ENCODE results near the gene CISTR.
"Not testable (repeated sequence)": the region's sequence is repeated elsewhere in the genome, so short reads cannot be mapped to it uniquely, and the experiment has no call there.

The CISTR gene

DNA sequence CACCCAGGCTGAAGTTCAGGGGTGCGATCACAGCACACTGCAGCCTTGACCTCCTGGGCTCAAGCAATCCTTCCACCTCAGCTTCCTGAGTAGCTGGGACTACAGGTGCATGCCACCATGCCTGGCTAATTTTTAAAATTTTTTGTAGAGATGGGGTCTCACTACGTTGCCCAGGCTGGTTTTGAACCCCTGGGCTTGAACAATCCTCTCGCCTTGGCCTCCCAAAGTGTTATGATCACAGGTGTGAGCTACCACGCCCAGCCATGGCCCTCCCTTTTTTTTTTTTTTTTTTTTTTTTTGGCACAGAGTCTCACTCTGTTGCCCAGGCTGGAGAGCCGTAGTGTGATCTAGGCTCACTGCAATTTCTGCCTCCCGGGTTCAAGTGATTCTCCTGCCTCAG, 33.2 kb downstream of the CISTR start:
- DNase-seq, result not testable (repeated sequence)

DNA sequence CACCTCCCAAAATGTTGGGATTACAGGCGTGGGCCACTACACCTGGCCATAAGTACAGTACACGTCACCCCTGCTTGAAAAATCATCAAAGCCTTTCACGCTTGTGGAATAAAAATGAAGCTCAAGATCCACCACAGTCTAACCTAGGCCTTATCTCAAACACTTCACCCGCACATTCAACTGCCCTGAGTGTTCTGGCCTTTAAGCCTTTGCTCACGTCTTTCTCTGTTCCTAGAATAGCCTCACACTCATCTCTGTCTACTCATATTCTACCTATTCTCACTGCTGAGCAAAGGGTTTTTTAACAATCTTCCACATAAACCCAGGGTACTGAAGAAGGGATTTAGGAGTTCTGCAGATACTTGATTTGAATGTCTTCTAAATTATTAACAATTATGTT, 34.5 kb downstream of the CISTR start:
- no peak for DNase-seq

DNA sequence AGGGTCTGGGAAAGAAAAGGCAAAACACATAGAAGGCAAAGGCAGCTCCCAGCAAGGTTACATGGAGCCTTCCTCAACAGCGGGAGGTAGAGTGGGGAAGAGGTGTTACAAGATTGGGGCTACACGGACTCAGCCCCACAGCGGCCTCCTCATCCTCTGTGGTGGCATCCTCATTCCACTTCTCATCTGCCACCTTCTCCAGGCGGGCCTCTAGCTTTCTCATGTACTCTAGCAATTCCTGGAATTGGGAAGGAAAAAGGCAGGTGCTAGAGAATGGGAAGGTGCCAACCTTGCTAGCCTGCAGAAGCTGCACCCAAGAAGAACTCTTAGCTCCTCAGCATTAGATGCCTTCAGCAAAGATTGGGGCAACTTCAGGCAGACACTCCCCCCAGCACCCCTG, 37.8 kb downstream of the CISTR start:
- DNase-seq, result no peak

DNA sequence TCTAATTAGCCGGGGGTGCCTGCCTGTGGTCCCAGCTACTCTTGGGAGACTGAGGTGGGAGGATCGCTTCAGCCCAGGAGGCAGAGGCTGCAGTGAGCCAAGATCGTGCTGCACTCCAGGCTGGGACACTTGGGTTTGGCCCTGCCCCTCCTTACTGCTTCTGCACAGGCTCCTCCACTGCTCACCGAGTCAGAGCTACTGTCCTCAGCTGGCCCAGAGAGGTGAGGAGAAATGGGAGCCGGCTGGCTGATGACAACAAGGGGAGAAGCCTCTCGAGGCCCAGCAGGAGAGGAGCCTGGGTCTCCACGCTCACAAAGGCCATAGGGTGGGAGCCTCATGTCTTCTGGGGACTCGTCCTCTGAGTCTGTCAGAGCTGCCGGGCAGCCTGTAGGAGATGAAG, 38.3 kb downstream of the CISTR start:
- DNase-seq, result no peak

DNA sequence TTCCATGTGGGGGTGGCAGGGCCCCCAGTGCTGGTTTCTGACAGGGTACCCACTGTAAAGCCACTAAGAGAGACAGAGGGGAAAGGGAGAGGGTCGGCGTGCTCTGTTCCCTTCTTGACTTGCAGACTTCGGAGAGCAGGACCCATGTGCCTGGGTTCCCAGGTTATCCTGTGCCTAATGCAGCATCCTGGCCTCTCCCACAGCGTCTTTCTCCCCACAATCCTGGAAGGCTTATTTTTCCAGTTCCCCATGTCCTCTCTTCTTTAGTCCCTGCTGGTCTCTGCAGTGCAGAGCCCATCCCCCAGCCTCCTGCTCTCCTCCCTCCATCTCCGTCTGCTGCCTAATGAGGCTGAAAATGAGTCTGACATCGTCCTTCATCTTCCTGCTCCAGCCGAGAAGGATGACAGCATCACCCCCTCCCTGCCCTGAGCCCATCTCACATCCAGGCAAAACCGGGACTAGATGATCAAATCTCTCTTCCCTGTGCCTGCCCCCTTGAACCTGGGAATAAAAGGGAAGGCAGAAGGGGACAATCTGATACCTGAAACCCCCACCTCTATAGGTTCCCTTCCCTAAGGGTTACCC, 39.6 kb downstream of the CISTR start:
- no peak for DNase-seq

DNA sequence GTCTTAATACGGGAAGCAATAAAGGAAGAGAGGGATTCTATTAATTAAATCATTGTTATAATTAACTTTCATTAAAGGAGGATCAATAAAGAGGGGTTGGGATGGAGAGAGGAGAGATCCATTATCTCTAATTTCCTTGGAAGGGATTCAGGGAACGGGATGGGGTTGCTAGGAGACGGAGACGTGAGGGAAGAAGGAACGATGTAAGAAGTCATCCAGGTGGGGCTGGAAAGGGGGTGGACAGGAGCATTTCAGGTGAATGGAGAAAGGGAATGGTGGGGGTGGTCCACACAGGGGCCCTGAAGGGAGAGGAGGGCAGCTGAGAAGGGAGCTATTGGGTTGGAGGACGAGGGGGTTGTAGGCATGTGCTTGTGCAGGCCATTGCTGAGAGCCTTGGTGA, 41.7 kb downstream of the CISTR start:
- DNase-seq, result no peak

DNA sequence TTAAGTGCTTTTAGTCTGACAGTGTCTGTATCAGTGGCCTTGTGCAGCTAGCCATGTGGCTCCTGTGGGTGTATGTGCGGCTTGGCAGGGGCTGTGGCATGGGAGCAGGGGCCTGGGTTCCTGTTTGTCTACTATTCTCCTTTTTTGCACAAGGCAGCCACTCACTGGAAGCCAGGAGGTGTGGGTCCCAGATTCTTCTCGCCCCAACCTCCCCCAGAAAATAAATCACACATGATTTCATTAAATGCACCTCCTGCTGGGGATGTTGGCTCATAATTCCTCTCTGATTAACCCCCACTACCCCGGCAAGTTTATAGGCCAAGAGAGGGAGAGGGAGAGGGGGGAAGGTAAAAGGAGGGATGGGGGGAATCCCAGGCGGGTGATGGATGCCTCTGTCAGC, 42.1 kb downstream of the CISTR start:
- DNase-seq, result no peak

DNA sequence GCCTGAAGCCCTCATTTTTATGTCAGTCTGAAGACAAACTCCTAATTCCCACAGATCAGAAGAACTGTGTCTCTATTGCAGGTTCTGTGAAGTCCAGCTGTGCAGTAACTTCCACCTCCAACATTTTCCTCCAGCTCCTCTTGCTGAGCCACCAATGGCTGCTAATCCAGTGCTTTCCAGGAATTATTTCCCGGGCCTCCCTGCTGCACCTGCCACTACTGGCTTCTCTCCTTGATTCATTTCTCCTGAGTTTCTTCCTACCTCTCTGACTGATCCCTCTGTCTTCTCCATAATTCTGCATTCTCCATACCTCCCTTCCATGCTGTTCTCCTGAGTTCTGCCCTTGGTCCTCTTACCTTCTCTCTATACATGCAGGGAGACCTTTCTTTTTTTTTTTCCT, 45.7 kb downstream of the CISTR start:
- DNase-seq, result no peak

DNA sequence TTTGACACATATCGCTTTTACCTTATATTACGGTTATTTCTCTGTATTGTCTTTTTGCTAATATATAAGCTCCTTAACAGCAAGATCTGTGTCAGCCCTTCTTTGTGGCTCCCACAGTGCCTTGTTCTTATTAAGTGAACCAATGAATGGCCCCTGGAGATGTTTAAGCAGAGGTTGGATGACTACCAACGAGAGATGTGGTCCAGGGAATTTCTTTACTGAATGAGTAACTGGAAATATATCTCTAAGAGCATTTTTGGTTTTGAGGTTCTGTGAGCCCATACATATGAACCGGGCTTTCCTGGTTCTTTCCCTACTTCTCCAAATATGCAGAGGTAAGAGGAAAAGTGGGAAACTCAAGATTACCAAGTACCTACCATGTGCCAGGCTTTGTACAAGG, 48.0 kb downstream of the CISTR start:
- no peak for DNase-seq

DNA sequence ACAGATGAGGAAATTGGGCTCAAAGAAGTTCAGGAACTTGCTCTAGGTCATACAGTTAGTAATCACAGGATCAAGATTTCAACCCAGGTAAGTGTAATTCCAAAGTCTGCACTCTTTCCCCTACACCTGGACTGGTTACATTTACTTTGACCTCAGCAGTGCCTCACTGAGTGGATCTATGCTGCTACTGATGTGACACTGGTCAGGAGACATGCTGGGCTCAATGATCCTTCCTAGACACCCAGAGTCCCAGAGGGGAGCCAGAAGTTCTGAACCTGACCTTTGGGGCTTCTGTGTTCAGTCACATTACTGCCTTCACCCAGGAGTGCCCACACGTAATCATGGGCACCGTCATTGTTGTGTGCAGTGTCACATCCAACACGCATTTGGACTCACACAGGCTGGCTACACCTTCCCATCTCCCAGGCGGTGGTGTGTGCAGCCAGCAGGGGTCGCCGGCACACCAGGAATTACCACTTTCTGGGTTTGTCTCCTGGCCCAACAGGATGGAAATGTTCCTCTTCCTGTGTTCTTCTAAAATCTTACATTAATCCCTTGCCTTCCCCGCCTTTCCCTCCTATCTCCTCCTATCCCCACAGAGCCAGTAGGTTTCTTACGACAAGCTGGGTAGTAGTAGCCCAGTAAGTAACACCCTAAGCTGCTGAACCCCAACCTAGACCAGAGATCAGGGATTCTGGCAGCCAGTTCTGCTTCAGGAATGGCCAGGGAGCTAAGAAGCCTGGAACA, 50.1 kb downstream of the CISTR start:
- DNase-seq, result peak; percentile 65

DNA sequence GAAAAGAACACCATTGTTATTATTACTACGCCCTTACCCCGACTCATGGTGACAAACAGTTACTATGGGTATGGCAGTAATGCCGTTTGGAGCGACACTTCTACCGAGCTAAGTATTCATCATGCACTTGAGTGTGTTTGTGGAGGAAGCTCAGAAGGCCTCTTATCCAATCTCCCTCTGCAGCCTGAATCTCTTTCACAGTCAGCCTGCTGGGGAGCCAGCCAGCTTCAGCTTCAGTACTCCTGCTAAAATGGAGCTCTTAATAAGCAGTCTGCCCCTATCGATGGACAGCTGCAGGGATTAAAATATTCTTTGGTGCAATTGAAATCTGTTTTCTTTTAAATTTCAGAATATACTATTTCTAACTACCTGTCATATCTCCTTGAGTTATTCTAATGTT, 51.2 kb downstream of the CISTR start:
- no peak for DNase-seq

DNA sequence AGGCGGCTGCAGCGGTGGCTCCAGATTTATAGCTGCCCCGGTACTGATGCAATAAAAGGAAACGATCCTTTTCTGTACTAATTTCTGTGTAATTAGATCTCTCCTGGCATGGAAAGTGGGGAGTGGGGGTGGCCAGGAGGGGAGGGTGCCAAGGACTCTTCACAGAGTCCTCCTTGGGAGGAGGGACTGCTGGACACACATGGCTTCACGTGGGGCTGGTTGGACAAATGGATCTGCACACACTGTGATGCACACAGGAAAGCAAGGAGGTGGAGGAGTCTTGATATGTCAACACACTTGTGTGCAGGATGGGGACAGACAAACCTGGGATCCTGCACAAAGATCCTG, 52.1 kb downstream of the CISTR start:
- no peak for DNase-seq

DNA sequence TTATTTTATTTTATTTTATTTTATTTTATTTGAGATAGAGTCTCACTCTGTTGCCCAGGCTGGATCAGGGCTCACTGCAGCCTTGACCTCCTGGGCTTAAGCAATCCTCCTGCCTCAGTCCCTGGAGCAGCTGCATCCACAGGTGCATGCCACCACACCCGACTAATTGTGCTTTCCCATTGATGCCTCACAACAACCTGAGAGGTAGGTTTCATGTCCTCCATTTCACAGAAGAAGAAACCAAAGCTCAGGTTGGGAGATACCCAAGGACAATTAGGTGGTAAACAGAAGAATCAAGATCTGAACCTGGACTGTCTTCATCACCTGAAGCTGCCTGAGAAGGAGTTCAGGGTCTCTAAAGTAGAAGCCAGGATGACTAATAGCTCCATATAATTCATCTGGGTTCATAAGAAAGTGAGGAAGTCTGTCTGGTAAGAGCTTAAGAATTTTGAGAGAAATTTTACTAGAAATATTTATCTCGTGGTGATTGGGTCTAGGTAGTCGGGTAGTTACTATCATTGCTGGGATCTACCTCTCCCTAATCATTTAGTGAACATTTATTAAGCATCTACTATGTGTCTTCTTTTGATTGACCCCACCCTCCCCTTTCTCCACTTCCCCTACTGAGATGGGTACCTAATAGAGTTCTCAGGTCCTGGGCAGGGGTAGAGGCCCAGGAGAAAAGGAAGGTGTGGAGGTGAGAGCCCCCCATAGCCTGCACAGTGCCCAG, 52.7 kb downstream of the CISTR start:
- no peak for DNase-seq

DNA sequence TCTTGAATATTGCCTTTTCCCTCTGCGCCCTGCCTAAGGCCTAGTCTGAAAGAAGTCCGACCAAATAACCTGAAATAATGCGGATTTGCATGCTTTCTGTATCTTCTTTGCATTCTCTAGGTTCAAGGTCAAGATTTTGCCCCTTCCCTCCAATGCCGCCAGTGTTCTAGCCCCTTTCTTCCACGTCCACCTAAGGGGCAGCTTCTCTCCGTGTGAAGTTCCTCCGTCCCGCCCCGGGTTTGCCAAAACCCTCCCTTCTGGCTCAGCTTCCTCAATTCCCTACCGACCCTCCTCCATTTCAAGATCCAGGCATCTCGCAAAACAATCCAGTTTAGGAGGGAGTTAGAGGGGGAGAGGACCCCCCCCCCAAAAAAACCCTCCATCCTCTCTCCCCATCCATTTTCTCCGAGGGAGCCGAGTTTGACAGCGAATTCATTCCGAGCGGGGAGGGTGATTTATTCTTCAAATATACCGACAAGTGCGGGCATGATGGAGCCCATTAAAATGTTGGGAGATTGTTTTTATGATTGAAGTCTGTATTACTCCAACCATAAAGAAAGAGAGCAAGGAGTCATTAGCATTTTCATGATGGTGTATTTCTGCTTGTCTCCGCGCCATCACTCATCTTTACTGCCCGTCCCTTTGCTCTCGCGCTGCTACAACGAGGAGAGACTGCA, 55.0 kb downstream of the CISTR start:
- DNase-seq, result no peak

Measured in hematopoietic multipotent progenitor cell treated with erythropoietin and hydrocortisone succinate and interleukin-3 and kit ligand, for 8 days (in vitro differentiated cells).